ENCODE data around the gene UBA52. TPM values are rescaled to one million over a fixed set of nuclear protein-coding genes. Genes with fewer than 3 reads are reported as not detected.

Gene UBA52
- total RNA-seq, 1 experiment from 2014 or later, result 1,265 TPM

DNA sequence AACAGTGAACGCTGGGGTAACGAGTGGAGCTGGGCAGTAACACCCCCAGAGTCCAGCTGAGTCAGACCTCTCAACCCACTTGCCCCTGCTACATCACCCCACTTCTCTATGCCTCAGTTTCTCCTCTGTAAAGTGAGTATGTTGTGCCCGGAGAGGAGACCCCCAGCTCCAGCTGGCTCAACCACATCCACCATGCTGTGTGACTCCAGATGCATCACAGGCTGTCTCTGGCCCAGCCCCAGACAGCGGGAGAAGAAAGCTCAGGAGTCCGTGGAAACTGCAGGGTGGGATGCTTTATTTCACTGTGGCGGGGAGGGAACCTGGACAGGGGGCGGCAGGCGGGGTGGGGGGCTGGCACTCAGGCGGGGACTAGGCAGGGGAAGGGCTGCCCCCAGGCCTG lies 40.2 kb upstream of the UBA52 start:
- Histone ChIP-seq H3K27ac (ENCODE audit: insufficient read length, low read depth, low read length) (no peak overlapping the region), H3K27me3 (ENCODE audit: insufficient read depth, low read length) (no peaks in the 10 kb centered on the region), H3K4me2 (ENCODE audit: insufficient read depth, insufficient read length, low read length) (no peak overlapping the region), H2AK5ac (ENCODE audit: insufficient read length, low read length) (no peak overlapping the region), H3K23me2 (ENCODE audit: insufficient read length, low read depth, low read length, poor library complexity, severe bottlenecking) (no peaks in the 10 kb centered on the region), H2AFZ (ENCODE audit: low read length) (no peak overlapping the region), H3K23ac (ENCODE audit: insufficient read length, low read depth, low read length) (no peak overlapping the region), H3T11ph (ENCODE audit: low read length) (no peak overlapping the region), H3K4ac (ENCODE audit: low read depth, low read length) (no peak overlapping the region), H4K8ac (replicated peaks; ENCODE audit: insufficient read length, low read depth, low read length) (no peak overlapping the region), H3K79me1 (ENCODE audit: insufficient read depth, low read depth, low read length, poor library complexity, severe bottlenecking) (no peaks in the 10 kb centered on the region), H3K14ac (ENCODE audit: insufficient read depth, low read length) (no peak overlapping the region), H3K18ac (ENCODE audit: insufficient read length, low read depth, low read length) (no peak overlapping the region), H3K9me3 (ENCODE audit: control insufficient read depth, low read depth, low read length) (no peaks in the 10 kb centered on the region), H2BK5ac (ENCODE audit: insufficient read length, low read length) (no peak overlapping the region), H2BK15ac (ENCODE audit: low read depth, low read length) (no peak overlapping the region), H4K20me1 (ENCODE audit: control insufficient read depth, insufficient read depth, insufficient read length) (no peaks in the 10 kb centered on the region), H3K56ac (ENCODE audit: insufficient read length, low read depth, low read length) (no peak overlapping the region), H2BK120ac (ENCODE audit: low read depth, low read length, poor library complexity, severe bottlenecking) (no peak overlapping the region), H3K79me2 (ENCODE audit: insufficient read depth, low read length) (no peaks in the 10 kb centered on the region), H4K5ac (ENCODE audit: insufficient read length, low read depth, low read length) (no peak overlapping the region), H4K91ac (ENCODE audit: insufficient read length, low read depth, low read length) (no peak overlapping the region), H3K4me1 (ENCODE audit: insufficient read depth, low read length) (no peaks in the 10 kb centered on the region), H2BK12ac (ENCODE audit: insufficient read length, low read depth, low read length) (no peak overlapping the region), H2BK20ac (ENCODE audit: low read depth, low read length, poor library complexity, severe bottlenecking) (no peak overlapping the region), H3K9ac (ENCODE audit: extremely low read depth, insufficient read length, low read length) (no peak overlapping the region)
- TF ChIP-seq, protein P1, sequence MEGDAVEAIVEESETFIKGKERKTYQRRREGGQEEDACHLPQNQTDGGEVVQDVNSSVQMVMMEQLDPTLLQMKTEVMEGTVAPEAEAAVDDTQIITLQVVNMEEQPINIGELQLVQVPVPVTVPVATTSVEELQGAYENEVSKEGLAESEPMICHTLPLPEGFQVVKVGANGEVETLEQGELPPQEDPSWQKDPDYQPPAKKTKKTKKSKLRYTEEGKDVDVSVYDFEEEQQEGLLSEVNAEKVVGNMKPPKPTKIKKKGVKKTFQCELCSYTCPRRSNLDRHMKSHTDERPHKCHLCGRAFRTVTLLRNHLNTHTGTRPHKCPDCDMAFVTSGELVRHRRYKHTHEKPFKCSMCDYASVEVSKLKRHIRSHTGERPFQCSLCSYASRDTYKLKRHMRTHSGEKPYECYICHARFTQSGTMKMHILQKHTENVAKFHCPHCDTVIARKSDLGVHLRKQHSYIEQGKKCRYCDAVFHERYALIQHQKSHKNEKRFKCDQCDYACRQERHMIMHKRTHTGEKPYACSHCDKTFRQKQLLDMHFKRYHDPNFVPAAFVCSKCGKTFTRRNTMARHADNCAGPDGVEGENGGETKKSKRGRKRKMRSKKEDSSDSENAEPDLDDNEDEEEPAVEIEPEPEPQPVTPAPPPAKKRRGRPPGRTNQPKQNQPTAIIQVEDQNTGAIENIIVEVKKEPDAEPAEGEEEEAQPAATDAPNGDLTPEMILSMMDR (conservative IDR thresholded peaks at IDR 0.05), result no peak
- no CpG with 5 or more reads among the region's 9 CpGs for WGBS (ENCODE audit: extremely low coverage, insufficient read length, low lambda C conversion rate)
- H3K4me3 Mint-ChIP-seq, result no peak overlapping the region
- no peak overlapping the region for H3K27ac Mint-ChIP-seq
- no peak for DNase-seq
- peaks cover 18 to 40% (median 38%) of the 10 kb centered on the region in 3 experiments for H3K36me3 Mint-ChIP-seq (ENCODE audit: insufficient read depth in 1 of 3, low read depth in 3 of 3)
- no peaks in the 10 kb centered on the region for H3K4me1 Mint-ChIP-seq
- no peaks in the 10 kb centered on the region for H3K9me3 Mint-ChIP-seq
- no peaks in the 10 kb centered on the region for H3K27me3 Mint-ChIP-seq (ENCODE audit: low read depth)

All from H9 (cell line).